ENCODE measurements around the gene ZDHHC13.

The ZDHHC13 gene

DNA sequence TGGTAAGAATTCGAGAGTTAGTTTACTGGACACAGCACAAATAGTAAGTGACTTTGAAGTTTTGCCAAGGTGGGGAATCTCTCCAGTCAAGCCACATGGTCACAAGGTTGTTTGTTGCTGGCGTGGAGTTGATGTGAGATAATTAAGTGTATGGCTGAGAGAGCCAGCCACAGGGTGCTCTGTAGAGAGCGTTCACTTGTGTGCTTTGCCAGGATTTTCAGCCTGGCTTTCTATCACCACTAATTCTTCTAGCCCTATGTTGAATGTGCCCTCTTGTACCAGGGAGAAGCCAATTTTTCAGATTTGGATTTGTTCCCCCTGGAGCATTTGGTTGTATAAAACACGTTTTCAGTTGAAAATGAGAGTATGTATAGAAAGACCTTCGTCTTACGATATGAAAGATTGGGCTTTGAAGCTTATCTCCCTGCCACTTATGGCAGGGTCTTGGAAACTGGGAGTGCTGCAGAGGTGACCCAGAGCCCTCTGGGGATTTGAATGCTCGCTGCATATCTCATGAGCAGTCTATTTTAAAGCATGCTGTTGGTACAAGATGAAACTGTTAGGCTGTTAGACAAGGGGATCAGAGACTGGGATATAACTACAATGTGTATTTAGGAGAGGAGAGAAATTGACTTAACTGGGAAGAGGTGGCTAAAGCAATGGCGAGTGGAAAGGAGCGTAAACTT lies 56.2 kb downstream of the ZDHHC13 start:
- no peak for DNase-seq

DNA sequence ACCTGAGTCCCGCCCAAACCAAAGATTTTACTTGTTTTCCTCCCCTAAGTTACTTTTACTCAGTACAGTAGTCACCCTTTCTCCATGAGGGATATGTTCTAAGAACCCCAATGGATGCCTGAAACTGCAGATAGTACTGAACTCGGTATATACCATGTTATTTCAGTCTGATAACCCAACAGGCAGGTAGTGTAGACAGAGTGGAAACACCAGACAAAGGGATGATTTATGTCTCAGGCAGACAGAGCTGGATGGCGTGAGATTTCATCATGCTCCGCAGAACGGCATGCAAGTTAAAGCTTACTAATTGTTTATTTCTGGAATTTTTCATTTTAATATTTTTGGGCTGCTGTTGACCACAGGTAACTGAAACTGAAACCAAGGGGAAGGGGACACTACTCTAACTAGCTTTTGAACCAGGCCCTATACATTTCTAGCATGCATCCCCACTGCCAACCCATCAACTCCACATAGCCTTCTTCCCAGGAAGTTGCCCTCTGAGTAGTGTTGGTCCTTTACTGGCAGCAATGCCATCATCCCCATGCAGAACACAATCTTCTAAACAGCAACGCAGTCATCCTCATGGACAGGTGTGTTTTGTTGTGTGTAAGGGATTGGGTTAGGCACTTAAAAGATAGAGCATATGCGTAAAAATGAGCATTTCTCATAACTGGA lies 57.1 kb downstream of the ZDHHC13 start:
- DNase-seq: no peak

DNA sequence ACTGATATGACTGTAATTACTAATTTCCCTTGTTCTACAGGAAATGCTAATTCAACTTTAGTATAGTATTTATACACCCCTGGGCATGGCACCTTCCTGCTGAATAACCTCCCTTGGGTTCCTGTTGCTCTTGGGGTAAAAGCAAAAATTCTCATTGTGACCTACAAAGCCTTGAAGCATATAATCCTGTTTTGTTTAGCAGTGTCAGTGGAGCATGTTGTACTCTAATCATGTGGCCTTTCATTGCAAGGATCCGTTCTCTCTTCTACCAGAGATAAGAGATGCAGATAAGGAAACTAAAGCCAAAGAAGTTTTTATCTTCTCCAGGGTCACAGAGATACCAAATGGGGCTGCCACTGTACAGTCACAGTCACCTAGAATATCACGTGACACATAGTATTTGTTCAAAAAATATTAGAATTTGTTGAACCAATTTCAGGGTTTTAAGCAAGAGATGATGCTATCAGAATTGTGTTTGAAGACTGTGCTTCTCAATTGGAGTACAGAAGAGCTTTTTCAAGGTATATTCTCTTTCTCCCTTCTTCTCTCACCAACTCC lies 59.7 kb downstream of the ZDHHC13 start:
- no peak for DNase-seq

DNA sequence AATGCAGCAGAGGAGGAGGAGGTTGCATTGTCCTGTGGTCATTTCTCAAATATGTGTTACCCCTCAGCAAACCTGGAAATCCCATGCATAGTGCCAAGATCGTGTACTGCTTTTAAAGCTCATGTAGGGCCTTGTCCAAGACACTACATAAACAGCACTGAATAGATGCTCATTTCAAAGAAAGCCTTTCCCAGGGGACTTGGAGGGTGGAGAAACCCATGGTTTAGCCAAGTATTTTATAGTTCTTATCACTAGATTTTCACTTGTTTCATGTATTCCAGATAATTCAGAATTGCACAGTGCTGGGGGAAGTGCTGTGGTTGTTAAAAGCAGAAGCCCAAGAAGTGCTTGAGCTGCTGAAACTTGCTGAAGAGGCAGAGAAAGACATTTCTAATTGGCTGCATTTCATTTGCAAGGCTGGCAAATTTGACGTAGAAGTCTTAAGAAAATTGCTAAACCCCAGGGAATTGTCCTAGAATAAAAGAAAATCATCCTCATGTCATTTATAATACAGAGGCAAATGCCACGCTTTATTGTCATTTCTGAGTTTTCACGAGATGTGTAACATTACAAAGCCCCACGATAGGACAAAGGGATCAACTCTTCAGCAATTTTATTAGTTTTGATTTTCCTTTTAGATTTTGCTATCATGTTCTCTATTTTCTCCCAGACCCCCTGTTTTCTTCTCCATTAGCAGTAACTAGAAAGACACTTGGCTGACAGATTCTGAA lies 64.7 kb downstream of the ZDHHC13 start:
- DNase-seq: no peak

DNA sequence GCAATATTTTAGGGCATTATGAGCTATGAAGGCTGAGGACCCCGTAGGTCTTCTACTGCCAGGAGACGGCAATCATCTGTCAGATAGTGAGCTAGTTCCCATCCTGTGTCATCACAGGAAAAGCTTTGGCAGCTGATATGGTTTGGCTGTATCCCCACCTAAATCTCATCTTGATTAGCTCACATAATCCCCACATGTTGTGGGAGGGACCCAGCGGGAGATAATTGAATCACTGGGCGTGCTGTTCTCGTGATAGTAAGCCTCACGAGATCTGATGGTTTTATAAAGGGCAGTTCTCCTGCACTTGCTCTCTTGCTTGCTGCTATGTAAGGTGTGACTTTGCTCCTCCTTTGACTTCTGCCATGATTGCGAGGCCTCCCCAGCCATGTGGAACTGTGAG lies 66.7 kb downstream of the ZDHHC13 start:
- no peak for DNase-seq

DNA sequence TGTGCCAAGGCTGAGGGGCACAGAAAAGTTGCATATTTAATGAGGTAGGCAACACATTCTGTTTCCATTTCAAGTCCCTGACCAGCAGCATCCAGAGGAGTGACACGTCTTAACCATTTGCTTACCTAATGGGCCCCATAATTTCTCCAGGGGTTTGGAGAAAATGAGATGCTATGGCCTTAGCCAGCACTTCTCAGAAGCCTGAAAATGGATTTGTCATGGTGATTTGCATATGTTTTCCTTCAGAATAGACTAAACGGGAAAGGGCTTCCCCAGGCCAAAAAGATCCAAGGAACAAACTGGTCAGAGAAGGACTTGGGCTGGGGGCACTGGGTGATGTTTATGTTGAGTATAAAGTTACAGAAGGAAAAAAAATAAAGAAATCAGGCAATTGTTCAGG lies 68.1 kb downstream of the ZDHHC13 start:
- DNase-seq: no peak

DNA sequence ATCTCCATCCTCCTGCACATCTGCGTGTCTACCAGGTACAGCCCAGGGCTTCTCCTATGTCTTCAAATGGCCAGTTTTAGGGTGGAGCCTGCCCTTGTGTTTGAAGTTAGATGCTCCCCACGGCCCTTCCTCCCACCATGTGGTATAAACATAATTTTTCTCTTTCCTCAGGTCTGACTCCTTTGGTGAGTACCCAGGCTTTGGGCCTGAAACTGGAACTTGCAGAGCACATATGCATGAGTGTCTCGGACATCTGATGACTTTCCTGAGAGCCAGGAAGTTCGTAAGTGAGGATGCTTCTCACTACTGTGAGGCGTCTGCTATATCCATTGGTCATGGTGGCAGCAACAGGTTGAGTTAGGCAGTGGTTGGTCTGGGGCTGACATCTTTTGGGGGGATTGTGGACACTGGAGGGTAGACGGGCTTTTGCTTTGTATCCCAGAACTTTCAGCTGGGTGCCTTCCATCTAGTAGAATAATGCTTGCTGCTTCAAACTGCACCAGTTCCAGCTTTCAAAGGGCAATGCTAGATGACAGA lies 68.6 kb downstream of the ZDHHC13 start:
- no peak for DNase-seq

DNA sequence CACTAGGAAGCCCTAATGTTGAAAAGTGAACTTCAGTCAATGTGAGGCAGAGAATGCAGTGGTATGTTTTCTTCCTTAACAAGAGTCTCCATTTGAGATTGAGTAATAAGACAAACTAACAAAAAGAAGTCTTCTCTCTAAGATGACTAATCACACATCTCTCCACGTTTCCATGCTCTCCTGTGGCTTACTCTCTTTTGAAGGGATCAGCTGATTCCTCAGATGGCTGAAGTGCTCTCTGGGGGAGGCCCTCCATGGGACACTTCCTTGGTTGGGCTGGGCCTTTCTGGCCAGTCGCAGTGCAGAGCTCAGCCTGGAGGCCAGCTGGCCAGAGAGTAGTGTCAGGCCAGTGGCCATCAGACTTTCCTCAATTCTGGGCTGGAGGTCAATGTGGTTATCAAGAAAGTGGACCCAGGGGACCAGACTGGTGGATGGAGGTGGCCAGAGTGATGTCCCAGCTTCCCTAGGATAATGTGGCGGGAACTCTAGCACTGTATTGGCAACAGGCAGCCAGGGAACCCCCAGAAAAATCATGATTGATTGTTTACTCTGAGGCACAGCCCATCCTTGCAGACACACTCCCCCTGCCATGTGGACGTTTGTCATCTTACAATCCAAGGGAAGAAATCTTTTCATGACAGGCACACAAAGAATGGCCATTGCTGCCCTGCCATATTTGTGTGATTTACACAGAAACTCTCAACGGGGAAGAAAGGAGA lies 70.3 kb downstream of the ZDHHC13 start:
- DNase-seq: no peak

DNA sequence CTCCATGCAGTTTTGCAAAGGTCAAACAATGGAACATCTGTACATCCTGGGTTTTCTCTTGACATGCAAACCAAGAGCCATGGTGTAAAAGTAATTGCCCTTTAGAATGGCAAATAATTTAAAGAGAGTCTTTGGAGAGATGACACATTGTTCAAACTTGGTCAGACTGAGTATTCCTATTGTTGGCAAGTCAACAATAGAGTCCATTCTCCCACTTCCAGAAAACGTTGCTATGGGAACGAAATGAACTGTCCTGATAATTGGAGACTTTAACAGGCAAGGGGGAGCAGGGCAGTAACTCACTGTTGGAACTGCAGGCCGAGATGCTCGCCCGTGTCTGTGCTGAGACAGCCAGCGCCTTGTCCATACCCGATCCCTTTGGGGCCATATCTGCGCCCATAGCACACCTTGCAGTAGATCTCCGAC lies 70.9 kb downstream of the ZDHHC13 start:
- no peak for DNase-seq

DNA sequence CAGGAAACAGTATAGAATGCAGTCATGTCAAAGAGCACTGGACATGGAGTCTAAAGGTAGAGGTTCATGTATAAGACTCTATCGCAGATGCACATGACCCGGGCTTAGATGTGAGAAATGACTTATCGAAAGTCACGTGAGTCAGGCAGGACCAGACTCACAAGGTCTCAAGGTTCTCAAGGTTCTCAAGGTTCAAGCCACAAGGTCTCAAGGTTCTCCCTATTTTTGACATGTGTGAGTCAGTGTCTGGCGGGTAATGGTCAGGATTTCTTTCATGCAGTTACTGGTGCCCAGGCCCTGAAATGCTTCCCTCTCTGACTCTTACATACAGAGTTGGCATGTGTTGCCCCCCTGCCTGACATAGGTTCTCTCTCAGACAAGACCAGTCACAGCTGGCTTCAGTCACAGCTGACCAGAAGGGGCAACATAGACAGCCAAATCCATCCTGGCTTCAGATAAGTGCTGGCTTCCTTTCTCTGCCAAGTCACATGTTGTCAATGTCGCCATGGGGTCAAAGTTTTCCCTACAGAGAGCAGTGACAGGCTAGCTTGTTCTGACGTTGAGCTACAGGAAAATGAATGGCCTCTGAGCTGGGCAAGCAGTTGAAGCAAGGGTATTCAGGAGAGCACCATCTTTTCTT lies 74.7 kb downstream of the ZDHHC13 start:
- no peak for DNase-seq

DNA sequence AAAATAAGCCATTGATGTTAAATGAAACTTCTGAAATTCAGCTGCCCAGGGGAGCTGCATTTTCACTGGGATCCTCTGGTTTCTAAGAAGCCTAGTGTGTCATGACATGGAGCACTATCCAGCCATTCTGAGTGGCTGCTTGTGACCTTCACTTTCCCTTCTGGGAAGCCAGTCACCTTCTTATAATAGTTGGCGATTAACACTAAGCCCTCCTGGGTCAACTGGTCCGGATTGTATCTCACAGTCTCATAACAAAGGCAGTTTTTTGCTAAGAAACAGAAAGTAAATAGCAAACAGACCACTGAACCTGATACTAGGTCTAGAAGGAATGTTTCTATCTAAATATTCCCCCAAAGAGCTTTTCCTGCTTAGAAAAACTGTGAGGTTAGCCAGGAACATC lies 76.9 kb downstream of the ZDHHC13 start:
- DNase-seq: no peak

DNA sequence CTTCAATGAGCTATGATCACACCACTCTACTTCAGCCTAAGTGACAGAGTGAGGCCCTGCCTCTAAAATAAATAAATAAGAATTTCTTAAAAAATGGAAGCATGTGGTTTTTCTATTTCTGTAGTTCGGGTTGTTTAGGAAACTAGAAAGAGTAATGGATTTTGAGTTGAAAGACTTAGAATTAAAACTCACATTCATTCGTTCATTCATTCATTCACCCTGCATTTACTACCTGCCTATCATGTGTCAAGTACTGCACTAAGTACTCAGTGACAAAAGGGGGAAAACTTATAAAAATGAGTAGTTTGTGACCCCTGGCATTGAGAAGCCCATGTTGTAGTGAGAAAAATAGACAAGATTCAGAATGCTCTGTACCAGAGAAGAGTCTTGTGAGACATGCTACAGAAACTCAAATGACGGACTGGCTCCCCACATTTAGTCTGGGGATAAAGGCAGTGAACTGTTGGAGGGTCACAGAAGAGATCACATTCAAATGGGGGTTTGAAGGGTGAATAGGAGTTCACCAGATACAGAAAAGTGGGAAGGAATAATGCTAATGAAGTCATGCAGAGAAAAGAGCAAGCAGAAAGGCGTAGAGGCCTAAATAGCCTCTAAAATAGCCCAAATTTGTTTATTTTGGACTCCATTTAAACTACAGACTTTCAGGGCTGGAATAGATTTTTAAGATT lies 77.8 kb downstream of the ZDHHC13 start:
- DNase-seq: no peak

DNA sequence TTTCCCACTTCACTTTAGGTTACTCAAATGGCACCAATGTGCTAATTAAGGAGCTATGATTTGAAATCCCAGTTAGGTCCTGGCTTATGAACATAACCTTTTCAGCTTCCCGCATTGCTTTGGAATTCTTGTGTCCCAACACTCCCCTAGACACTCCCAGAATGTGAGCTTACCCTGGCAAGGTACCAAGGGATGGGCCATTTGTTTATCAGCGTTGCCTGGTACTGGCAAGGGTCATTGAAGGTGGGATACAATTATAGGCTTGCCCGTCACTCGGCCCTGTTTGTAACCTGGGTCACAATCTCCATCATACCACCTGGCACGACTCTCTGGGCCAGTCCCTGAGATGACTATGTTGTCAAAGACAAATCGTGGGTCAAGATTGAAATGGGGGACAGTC lies 79.5 kb downstream of the ZDHHC13 start:
- DNase-seq: no peak

DNA sequence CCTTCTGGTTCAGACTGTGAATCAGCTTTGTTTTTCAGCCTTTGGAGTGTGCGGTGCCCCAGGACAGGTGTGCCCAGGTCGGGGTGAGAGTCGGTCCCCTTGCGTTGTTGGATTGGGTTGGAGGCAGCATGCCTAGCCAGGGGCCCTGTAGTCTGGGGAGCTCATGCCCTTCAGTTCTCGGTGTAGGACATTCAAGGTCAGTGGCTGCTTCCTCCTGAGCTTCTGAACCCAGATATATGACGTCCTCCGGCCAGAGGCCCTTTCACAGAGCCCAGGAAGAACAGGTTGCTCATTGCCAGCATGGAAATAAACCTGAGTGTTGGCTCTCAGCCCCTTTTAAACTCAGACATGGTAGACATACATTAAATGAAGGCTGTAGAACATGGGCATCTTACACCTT lies 82.1 kb downstream of the ZDHHC13 start:
- no peak for DNase-seq

DNA sequence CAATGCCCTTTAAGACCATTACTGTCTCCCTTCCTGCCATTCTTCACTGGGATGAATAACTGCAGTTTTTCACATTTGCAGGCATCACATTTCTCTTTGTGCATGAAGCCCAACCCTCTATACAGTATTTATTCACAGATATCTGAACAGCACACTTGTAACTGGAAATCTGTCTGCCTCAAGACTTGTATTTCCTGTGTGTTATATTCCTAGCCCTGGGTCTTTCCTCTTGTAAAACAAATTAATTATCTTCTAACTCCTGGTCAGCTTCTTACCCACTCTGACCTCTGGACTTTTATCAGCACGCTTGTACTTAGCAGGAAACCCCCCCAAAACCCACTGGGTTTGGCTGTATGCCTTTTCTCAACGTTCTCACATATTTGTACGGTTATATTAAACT lies 82.8 kb downstream of the ZDHHC13 start:
- no peak for DNase-seq

DNA sequence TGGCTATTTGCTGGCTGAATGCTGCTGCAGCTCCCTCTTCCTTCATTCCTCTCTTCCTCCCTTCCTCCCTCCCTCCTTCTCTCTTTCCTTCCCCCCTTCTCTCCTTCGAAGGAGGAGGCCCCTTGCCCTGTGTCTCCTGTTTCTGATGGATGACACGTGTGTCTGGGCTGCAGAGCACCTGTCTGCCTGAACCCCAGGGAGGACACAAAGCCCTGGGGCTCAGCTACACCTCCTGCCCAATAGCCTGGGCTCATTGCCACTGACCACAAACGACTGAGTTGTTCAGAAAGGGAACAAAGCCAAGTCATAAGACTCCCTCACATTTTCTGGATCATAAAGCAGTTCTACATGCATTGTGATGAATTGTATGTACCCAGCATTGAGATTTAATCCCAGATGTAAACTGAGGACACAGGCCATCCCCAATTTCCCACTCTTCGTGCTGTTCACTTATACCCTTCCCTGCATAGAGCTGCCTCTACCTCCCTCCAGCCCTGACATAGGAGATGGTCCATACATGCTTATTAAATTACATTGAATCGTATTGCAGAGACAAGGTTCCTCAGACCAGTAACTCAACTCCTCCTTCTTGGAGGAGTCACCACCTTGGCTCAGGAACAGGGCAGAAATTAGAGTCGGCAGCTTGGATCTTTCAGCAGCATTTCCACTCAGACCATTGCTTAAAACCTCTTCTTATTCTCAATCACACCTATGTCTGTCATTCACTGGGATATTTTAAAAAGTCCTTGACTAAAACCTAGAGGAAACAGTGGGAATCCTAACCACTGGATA lies 83.6 kb downstream of the ZDHHC13 start:
- peak; percentile 66 for DNase-seq

DNA sequence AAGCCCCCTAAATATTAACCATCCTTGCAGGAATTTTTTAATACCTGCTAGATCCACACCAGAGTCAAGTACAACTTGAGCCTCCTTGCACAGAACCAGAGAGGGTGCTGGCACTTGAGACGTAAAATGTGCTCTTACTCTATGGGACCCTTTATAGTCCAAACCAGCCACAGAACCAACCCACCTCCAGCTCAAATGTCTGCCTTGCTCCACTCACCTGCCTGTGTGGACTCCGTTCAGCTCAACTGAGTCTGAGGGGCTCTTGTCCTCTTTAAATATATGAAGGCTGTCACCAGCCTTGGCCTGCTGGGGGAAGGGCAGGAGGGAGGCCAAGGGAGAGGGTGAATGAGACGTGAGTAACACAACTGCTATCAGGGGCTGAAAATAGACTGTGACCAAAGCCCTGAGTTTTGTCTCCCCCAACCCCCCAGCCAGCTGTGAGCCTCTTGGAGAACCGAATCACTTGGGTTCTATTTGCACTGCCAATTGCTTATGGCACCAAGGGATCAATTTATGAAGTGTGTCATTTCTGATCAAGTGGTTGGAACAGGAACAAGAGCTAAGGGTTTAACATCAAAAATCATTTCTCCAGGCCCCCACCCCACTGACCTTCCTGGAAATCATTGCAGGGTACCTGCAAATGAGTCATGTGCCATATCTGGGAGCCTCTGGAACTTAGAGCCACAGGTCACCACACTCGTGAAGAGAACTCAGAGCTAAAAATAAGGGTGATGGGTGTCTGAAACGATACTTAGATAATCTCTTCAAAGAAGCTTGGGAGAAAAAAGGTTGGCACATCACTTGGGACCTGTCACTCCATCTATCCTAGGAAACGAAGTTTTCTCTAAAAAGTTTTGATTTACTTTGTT lies 85.0 kb downstream of the ZDHHC13 start, which contains the start of gene CSRP3:
TSS of gene CSRP3 (minus strand) at position 247 of the 869 bp plus-strand sequence. CDS start 9,535 bp downstream, outside the sequence.
- DNase-seq: no peak

DNA sequence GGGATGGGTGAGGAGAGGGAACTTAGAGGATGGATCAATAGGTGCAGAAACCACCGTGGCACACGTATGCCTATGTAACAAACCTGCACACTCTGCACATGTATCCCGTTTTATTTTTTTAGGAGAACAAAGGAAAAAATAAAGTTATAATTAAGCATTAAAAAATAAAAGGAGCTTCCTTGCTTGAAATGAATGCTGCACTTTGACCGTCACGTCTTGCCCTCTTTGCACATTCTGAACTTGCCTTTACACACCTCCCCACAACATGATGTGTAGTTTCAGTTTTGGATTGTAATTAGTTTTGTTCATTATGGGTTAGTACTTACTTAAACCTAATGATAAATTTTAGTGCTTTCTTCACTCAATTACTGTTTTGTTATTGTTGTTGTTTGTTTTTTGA lies 87.9 kb downstream of the ZDHHC13 start:
- no peak for DNase-seq

DNA sequence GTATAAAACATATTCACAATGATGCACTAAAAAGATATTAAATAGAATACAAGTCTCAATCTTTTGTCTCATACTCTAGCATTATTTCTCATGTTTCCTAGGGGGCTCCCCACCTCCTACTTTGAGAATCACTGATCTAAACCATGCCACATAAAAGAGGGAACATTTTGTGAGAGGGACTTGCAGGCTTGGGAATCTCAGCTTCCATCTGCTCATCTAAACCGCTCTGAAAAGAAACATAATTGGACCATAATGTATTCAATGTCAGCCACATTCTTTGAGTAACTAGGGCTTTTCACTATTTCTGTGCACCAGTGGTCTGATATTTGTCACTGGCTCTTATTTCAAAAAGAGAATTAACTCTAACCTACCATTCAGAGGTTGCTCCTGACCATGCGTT lies 91.2 kb downstream of the ZDHHC13 start:
- no peak for DNase-seq
